ENCODE results near the gene NUMA1. TPM values are rescaled to one million over a fixed set of nuclear protein-coding genes. Genes with fewer than 3 reads are reported as not detected.

NUMA1 gene
- polyA plus RNA-seq, 1 donor from 2014 or later = 116 TPM

DNA sequence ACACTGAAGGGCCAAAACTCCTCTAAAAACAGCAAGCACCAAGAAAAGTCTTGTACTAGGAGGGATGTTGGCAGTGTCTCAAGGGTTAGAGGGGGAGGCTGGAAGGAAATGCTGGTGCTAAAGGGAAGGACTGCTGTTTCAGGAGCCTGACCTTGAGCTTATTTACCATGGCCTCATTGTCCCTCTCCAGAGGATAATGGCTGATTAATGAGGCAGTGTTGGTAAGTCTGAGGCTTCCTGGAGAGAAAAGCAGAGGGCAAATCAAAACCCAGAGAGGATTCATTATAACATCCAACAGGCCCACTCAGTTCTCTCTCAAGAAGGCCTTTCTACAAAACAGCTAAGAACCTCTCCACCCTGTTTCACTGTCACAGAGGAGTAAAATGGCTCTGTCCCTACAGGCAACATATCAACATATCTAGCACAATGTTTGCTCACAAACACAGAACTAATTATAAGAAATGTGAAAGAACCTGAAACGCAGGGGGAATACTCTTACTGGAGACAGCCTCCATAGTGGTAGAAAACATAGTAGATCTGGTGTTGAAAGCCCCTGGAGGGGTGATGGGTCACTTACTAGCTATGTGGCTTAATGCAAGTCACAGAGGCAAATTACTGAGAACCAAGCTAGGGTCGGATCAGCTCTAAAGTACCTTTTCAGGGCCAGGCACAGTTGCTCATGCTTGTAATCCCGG is 31.4 kb downstream of the NUMA1 start:
- H3K27me3 ChIP-seq (ENCODE audit: insufficient read depth, low read depth, low read length) = no peaks in the 10 kb centered on the region
- H3F3A ChIP-seq (ENCODE audit: insufficient read depth, low read length, poor library complexity, severe bottlenecking) = no peaks in the 10 kb centered on the region
- TF ChIP-seq SMC3 (conservative IDR thresholded peaks at IDR 0.05; ENCODE audit: poor library complexity) (no peak), MXI1 (conservative IDR thresholded peaks at IDR 0.05; ENCODE audit: poor library complexity, severe bottlenecking) (no peak), EP300 (conservative IDR thresholded peaks at IDR 0.05; ENCODE audit: poor library complexity, severe bottlenecking) (no peak), RAD21 (conservative IDR thresholded peaks at IDR 0.05) (no peak), TAF1 (IDR thresholded peaks at IDR 0.05; ENCODE audit: low read depth) (no peak), EZH2 (IDR thresholded peaks at IDR 0.05; ENCODE audit: borderline replicate concordance, insufficient read depth, low read length, poor library complexity, severe bottlenecking) (no peak), POLR2AphosphoS5 (IDR thresholded peaks at IDR 0.05) (no peak)
- TF ChIP-seq, protein P1, sequence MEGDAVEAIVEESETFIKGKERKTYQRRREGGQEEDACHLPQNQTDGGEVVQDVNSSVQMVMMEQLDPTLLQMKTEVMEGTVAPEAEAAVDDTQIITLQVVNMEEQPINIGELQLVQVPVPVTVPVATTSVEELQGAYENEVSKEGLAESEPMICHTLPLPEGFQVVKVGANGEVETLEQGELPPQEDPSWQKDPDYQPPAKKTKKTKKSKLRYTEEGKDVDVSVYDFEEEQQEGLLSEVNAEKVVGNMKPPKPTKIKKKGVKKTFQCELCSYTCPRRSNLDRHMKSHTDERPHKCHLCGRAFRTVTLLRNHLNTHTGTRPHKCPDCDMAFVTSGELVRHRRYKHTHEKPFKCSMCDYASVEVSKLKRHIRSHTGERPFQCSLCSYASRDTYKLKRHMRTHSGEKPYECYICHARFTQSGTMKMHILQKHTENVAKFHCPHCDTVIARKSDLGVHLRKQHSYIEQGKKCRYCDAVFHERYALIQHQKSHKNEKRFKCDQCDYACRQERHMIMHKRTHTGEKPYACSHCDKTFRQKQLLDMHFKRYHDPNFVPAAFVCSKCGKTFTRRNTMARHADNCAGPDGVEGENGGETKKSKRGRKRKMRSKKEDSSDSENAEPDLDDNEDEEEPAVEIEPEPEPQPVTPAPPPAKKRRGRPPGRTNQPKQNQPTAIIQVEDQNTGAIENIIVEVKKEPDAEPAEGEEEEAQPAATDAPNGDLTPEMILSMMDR (IDR thresholded peaks at IDR 0.05; ENCODE audit: poor library complexity, severe bottlenecking) = no peak
- TF ChIP-seq, protein P2, sequence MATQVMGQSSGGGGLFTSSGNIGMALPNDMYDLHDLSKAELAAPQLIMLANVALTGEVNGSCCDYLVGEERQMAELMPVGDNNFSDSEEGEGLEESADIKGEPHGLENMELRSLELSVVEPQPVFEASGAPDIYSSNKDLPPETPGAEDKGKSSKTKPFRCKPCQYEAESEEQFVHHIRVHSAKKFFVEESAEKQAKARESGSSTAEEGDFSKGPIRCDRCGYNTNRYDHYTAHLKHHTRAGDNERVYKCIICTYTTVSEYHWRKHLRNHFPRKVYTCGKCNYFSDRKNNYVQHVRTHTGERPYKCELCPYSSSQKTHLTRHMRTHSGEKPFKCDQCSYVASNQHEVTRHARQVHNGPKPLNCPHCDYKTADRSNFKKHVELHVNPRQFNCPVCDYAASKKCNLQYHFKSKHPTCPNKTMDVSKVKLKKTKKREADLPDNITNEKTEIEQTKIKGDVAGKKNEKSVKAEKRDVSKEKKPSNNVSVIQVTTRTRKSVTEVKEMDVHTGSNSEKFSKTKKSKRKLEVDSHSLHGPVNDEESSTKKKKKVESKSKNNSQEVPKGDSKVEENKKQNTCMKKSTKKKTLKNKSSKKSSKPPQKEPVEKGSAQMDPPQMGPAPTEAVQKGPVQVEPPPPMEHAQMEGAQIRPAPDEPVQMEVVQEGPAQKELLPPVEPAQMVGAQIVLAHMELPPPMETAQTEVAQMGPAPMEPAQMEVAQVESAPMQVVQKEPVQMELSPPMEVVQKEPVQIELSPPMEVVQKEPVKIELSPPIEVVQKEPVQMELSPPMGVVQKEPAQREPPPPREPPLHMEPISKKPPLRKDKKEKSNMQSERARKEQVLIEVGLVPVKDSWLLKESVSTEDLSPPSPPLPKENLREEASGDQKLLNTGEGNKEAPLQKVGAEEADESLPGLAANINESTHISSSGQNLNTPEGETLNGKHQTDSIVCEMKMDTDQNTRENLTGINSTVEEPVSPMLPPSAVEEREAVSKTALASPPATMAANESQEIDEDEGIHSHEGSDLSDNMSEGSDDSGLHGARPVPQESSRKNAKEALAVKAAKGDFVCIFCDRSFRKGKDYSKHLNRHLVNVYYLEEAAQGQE (IDR thresholded peaks at IDR 0.05; ENCODE audit: borderline replicate concordance) = no peak
- no peaks in the 10 kb centered on the region for H3K9me3 ChIP-seq (ENCODE audit: low read length)
- no peak overlapping the region for H2AFZ ChIP-seq (ENCODE audit: low read depth, low read length)
- no peak overlapping the region for H3K4me2 ChIP-seq (ENCODE audit: low read length)
- no peaks in the 10 kb centered on the region for H3K79me2 ChIP-seq (replicated peaks; ENCODE audit: insufficient read depth, low read length)
- H3K4me3 ChIP-seq (ENCODE audit: low read length) = no peak overlapping the region
- no peak overlapping the region for H3K27ac ChIP-seq (ENCODE audit: low read length)
- no peaks in the 10 kb centered on the region for H3K36me3 ChIP-seq (ENCODE audit: insufficient read depth, low read length)
- no peak overlapping the region for H3K9ac ChIP-seq (ENCODE audit: low read length)
- no peaks in the 10 kb centered on the region for H4K20me1 ChIP-seq (ENCODE audit: insufficient read depth)
- H3K9me2 ChIP-seq (ENCODE audit: insufficient read depth, low read length) = no peaks in the 10 kb centered on the region

DNA sequence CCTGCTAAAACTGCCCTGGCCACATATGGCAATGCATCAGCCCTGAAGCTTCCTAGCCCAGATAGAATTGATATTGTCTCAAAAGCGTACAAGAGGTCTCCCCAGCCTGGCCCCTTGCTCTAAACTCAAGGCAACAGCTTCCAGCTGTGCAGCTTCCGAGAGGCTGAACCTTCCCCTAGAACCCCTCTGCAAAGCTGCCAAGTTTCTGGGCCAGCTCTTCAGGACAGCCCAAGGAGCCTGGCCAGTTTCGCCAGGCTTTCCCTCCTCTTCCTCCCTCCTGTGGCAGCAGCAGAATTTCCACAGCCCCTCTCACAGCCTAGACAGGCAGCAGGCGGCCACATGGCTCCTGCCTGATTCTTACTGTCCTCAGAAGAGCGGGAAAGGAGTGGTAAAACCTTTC is 34.5 kb downstream of the NUMA1 start:
- TF ChIP-seq TAF1 (IDR thresholded peaks at IDR 0.05; ENCODE audit: low read depth) (no peak), MXI1 (conservative IDR thresholded peaks at IDR 0.05; ENCODE audit: poor library complexity, severe bottlenecking) (no peak), POLR2AphosphoS5 (IDR thresholded peaks at IDR 0.05) (no peak), EP300 (conservative IDR thresholded peaks at IDR 0.05; ENCODE audit: poor library complexity, severe bottlenecking) (no peak), EZH2 (IDR thresholded peaks at IDR 0.05; ENCODE audit: borderline replicate concordance, insufficient read depth, low read length, poor library complexity, severe bottlenecking) (no peak), RAD21 (conservative IDR thresholded peaks at IDR 0.05) (no peak), SMC3 (conservative IDR thresholded peaks at IDR 0.05; ENCODE audit: poor library complexity) (no peak)
- TF ChIP-seq, protein P2 (IDR thresholded peaks at IDR 0.05; ENCODE audit: borderline replicate concordance) = no peak
- TF ChIP-seq, protein P1 (IDR thresholded peaks at IDR 0.05; ENCODE audit: poor library complexity, severe bottlenecking) = no peak
- Histone ChIP-seq H2AFZ (ENCODE audit: low read depth, low read length) (no peak overlapping the region), H3K4me2 (ENCODE audit: low read length) (no peak overlapping the region), H3K9me3 (ENCODE audit: low read length) (no peaks in the 10 kb centered on the region), H3K4me3 (ENCODE audit: low read length) (no peak overlapping the region), H4K20me1 (ENCODE audit: insufficient read depth) (no peaks in the 10 kb centered on the region), H3F3A (ENCODE audit: insufficient read depth, low read length, poor library complexity, severe bottlenecking) (peaks cover 6% of the 10 kb centered on the region), H3K36me3 (ENCODE audit: insufficient read depth, low read length) (no peaks in the 10 kb centered on the region), H3K79me2 (replicated peaks; ENCODE audit: insufficient read depth, low read length) (no peaks in the 10 kb centered on the region), H3K27me3 (ENCODE audit: insufficient read depth, low read depth, low read length) (no peaks in the 10 kb centered on the region), H3K9ac (ENCODE audit: low read length) (no peak overlapping the region), H3K27ac (ENCODE audit: low read length) (no peak overlapping the region), H3K9me2 (ENCODE audit: insufficient read depth, low read length) (no peaks in the 10 kb centered on the region)
